WERI-Rb-1 (cell line): ENCODE data around the gene TAX1BP1.

Experiments used
- DNase-seq: peaks from one replicate; pipeline ENCODE4 v3.0.0-alpha.2; 2020
- H3K27ac ChIP-seq: fragments of 250-450 bp; sonication (Bioruptor Pico); 2 replicates; pipeline ENCODE4 v1.5.1; 2020; ENCODE audit warnings: mild to moderate bottlenecking, moderate library complexity
- H3K27me3 ChIP-seq: fragments of 250-450 bp; sonication (Bioruptor Pico); 2 replicates; pipeline ENCODE4 v1.5.1; 2021; ENCODE audit warnings: mild to moderate bottlenecking, low read depth, moderate library complexity; ENCODE audit not compliant: insufficient read depth, severe bottlenecking
- H3K36me3 ChIP-seq: fragments of 250-450 bp; sonication (Bioruptor Pico); 2 replicates; pipeline ENCODE4 v1.5.1; 2020; ENCODE audit warnings: mild to moderate bottlenecking, moderate library complexity
- H3K4me3 ChIP-seq: 2 replicates; pipeline ENCODE4 v1.5.1; 2011; ENCODE audit warnings: low read depth, mild to moderate bottlenecking, control low read depth, low read length
- H3K9me3 ChIP-seq: fragments of 250-450 bp; sonication (Bioruptor Pico); 2 replicates; pipeline ENCODE4 v1.5.1; 2021; ENCODE audit warnings: mild to moderate bottlenecking, moderate library complexity; ENCODE audit not compliant: severe bottlenecking
- TF ChIP-seq, protein P1 (sequence below): IDR thresholded peaks from 2 replicates; pipeline ENCODE4 v1.5.1; 2011; ENCODE audit warnings: low read depth, mild to moderate bottlenecking, control low read depth, inconsistent platforms, low read length

TAX1BP1 gene

GRCh38 chr7:27872356-27873275, 132.7 kb downstream of the TAX1BP1 start:
- H3K27me3 ChIP-seq = no peaks in the 10 kb centered on the region
- no peak overlapping the region for H3K4me3 ChIP-seq
- TF ChIP-seq, protein P1, sequence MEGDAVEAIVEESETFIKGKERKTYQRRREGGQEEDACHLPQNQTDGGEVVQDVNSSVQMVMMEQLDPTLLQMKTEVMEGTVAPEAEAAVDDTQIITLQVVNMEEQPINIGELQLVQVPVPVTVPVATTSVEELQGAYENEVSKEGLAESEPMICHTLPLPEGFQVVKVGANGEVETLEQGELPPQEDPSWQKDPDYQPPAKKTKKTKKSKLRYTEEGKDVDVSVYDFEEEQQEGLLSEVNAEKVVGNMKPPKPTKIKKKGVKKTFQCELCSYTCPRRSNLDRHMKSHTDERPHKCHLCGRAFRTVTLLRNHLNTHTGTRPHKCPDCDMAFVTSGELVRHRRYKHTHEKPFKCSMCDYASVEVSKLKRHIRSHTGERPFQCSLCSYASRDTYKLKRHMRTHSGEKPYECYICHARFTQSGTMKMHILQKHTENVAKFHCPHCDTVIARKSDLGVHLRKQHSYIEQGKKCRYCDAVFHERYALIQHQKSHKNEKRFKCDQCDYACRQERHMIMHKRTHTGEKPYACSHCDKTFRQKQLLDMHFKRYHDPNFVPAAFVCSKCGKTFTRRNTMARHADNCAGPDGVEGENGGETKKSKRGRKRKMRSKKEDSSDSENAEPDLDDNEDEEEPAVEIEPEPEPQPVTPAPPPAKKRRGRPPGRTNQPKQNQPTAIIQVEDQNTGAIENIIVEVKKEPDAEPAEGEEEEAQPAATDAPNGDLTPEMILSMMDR = no peak
- no peaks in the 10 kb centered on the region for H3K9me3 ChIP-seq
- H3K36me3 ChIP-seq = no peaks in the 10 kb centered on the region
- no peak for DNase-seq
- no peak overlapping the region for H3K27ac ChIP-seq

- Histone ChIP-seq H3K27me3 (no peaks in the 10 kb centered on the region), H3K36me3 (no peaks in the 10 kb centered on the region), H3K27ac (no peak overlapping the region), H3K4me3 (no peak overlapping the region), H3K9me3 (no peaks in the 10 kb centered on the region)
- TF ChIP-seq, protein P1 = no peak
- DNase-seq = no peak
Measured at GRCh38 chr7:27873981-27874957, 134.3 kb downstream of the TAX1BP1 start.

- Histone ChIP-seq H3K27me3 (no peaks in the 10 kb centered on the region), H3K27ac (no peak overlapping the region), H3K36me3 (no peaks in the 10 kb centered on the region), H3K4me3 (no peak overlapping the region), H3K9me3 (no peaks in the 10 kb centered on the region)
- no peak for DNase-seq
- TF ChIP-seq, protein P1 = no peak
Measured at GRCh38 chr7:27875061-27875460, 135.1 kb downstream of the TAX1BP1 start.

GRCh38 chr7:27875832-27876231, 135.9 kb downstream of the TAX1BP1 start:
- no peaks in the 10 kb centered on the region for H3K9me3 ChIP-seq
- TF ChIP-seq, protein P1 = no peak
- no peak overlapping the region for H3K4me3 ChIP-seq
- no peaks in the 10 kb centered on the region for H3K36me3 ChIP-seq
- no peak overlapping the region for H3K27ac ChIP-seq
- no peak for DNase-seq
- no peaks in the 10 kb centered on the region for H3K27me3 ChIP-seq

DNA sequence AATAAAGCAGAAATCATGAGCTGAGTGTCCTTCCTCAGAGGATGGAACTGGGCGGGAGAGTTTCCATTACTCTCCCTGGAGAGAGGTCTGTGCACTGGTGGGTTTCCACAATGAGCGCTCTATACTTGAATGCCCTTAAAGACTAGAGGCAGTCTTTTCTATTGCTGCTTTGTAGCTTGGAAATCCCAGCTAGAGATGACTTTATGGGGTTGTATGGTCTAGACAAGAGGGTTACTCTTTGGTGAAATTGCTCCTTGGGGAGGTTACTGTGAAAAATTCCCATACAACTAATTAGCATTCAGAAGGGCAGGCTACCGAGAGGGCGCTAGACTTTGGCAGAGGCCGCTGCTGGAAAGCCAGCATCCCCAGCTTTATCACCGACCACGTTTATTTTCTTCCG, 136.8 kb downstream of the TAX1BP1 start:
- Histone ChIP-seq H3K4me3 (no peak overlapping the region), H3K27me3 (no peaks in the 10 kb centered on the region), H3K27ac (no peak overlapping the region), H3K36me3 (no peaks in the 10 kb centered on the region), H3K9me3 (no peaks in the 10 kb centered on the region)
- TF ChIP-seq, protein P1 = no peak
- DNase-seq = no peak
